NCI-H82 (cell line): ENCODE measurements around the gene SLC25A39.
A peak's percentile ranks its signal among the peaks of the same experiment; 100 is the strongest.

Experiments used
- DNase-seq: peaks from one replicate; lab custom pipeline; 2025; lab: John Stamatoyannopoulos, UW

The SLC25A39 gene

DNA sequence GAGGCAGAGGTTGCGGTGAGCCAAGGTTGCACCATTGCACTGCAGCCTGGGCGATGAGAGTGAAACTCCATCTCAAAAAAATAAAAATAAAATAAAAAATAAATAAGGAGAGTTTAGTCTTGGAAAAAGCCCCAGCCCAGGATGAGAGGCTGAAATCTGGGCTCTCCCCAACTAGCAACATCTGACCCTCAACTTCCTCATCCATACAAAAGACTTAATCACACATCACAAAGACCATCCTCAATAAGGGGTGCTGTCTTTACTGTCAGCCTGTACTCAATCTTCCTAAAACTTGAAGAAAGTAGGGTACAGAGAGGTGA is 45.3 kb downstream of the SLC25A39 start:
- no peak for DNase-seq

DNA sequence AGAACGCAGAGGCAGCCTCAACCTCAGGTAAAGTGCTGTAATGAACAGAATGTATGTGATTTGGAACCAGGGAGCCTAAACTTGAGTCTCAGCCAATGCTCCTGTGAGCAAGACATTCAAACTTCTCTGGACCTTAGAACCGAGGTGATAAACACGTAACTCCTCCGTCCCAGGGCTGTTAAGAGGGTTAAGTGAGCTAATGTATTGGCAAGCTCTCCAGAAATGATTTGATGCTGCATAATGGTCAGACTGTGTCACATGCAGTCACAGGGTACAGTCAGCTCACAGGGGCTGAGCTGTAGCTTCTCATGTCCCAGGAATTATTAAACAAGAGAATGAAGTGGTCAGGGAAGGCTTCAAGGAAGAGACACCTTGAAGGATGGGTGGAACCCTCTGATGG is 46.6 kb downstream of the SLC25A39 start:
- DNase-seq = no peak

DNA sequence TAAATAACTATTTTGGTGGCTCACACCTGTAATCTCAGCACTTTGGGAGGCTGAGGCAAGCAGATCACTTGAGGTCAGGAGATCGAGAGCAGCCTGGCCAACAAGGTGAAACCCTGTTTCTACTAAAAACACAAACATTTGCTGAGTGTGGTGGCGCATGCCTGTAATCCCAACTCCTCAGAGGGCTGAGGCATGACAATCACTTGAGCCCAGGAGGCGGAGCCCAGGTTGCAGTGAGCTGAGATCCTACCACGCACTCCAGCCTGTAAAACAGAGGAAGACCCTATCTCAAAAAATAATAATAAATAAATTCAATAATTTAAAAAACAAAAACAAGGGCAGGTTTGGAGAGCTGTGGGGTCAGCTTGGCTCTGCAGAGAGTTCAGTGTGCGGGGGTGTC is 51.0 kb downstream of the SLC25A39 start:
- DNase-seq = peak; percentile 47

DNA sequence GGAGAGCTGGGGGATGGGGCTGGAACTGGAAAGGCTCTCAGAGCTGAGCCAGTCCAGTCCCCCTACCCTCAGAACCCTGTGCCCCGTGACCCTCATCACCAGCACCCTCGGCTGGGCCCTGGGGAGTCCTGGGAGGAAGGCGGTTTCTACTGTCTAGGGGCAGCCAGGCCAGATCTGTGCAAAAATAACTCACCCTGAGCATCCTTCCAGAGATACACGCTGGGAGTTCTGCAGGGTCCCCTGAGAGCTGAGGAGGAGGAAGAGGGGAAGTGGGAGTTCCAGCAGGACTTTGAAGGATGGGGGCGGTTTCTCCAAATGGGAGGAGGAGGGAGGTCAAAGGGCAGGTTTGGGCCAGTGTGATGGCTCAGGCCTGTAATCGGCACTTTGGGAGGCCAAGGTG is 51.7 kb downstream of the SLC25A39 start:
- no peak for DNase-seq

DNA sequence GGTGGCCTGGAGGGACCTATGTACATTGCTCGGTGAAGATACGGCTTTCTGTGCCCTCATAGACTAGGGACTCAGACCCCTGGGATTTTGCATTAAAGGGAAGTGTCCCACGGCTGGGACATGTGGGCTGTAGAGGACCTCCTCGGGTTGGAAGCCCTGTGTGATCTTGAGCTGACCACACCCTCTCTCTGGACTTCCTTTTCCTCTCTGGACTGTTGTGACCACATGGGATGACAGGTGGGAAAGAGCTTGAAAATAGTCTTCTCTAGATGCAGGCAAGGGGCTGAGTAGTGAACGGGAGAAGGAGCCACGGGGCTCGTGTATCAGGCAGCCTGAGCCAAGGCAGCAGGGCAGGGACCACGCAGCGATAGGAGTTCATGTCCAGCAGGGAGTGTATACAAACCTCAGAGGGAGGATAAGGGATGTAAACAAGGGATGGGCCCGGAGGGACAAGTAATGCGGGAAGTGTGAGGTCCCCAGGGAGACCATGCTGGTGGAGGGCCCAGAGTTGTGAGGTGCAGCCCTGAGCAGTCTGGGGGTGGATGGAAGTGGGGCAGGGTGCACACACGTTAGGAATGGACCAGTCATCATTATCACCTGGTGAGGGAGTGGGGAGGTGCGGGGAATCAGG is 52.2 kb downstream of the SLC25A39 start:
- DNase-seq = no peak
